GM21390 (cell line): ENCODE results near the gene TLN1.

Experiments
- ATAC-seq: cut with Tn5 transposase; IDR thresholded peaks from one replicate; pipeline ENCODE4 v1.9.1; 2021; ENCODE audit not compliant: unreplicated experiment

The TLN1 gene

DNA sequence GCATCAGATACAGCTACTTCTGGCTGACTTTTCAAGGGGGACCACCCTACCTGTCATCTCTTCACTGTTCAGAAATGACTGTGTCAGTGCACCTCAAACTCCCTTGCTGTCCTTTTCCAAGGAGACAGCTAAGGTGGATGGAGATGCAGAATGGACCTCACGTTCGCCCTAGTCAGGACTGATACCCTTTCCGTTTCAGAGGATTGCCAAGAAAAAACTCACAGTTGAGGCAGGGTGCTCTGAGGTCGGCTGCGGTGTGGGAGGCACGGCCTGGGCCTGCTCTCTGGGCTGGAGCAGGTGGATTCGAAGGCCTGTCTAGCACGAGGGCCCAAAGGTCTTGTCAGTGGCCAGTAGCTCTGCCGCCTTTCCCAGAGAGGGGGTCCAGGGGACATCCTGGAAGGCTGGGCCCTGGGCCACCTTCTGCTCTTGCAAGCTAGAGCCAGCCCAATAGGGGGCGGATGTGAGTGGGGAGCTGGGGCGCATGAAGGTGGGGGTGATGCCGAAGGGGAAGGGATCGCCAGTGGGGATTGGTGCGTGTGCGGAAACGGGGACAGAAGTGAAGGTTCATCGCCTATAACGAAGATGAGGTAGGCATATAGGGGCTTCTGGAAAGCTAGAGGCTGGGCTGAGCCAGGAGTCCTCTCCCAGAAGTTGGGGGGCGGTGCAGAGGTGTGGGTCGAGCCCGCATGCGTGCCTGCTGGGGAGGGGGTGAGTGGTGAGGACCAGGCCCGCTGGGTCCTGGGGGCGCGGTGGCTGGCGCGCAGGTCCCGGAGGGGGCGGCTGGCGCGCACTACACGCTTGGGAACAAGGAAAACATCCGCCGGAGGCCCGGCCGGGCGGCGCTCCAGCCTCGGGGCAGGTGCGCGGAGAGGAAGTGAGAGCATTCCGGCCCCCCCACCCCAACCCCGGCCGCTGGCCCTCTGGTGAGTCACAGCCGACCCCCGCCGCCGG is 24.6 kb upstream of the TLN1 start:
- ATAC-seq = peak; percentile 62

DNA sequence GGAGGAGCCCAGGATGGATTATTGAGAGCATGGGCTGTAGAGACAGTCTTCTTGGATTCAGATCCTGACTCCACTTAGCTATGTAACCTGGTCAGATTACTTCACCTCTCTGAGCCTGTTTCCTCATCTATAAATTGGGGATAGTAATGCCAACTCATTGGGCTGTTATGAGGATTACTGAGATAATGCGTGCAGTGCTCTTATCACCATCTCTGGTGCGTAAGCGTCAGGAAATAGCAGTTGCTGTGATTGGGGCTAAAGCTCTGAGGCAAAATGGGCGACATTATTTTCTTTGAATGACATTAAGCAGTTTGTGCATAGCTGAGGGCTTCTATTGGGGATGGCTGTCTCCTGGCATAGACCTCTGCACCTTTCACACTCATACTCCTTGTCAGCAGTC is 23.1 kb upstream of the TLN1 start:
- ATAC-seq = no peak

DNA sequence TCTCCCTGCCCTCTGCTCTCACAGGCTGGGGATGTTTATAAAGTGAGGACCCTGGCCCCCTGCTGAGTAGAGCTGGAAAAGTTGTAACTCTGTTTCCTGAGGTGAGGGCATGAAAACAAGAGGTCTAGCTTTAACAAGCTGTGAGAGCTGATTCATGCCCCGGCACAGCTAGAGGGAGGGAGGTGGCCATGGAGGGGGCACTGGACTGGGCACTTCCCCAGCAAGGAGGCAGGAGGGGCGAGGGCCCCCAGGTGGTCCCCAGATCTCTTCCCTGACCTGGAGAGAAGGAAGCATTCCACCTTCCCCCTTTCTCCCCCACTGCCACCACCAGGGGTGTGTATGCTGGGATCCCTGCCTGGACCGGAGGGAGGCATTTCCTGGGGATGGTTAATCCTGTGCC is 22.3 kb upstream of the TLN1 start, which contains the start of gene MSMP:
Gene MSMP, minus strand, starts transcription at position 13 of the 400 bp plus-strand sequence. CDS start 147 bp downstream, outside the sequence.
- ATAC-seq = no peak

DNA sequence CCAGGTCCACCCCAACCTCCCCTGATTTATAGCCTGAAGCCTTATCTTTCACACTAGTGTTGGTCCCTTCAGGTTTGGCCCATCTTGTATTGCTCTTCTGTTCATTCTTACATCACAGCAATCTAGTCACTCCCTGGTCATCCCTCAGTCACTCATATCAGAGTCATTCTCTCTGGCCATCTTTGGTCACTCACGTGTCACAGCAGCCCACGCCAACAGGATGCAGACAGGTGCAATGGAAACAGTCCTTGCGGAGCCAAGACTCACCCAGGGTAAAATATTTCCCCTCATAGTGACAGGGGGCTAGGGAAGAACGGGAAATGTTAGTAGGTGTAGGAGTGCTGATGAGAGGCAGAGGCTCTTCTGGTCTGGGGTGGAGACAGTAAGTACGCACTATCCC is 21.5 kb upstream of the TLN1 start:
- ATAC-seq = no peak

DNA sequence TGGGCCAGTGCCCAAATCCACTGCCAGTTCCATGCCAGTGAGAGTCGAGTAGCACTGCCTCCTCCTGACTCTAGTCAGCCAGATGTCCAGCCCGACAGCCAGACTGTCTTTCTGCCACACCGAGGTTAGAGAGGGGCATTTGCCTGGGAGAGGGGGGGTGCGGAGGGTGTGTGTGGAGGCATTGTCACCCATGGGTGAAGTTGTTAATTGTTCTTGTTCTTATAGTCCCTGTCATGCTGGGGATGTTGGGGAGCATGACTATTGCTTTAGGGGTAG is 18.2 kb upstream of the TLN1 start:
- no peak for ATAC-seq

DNA sequence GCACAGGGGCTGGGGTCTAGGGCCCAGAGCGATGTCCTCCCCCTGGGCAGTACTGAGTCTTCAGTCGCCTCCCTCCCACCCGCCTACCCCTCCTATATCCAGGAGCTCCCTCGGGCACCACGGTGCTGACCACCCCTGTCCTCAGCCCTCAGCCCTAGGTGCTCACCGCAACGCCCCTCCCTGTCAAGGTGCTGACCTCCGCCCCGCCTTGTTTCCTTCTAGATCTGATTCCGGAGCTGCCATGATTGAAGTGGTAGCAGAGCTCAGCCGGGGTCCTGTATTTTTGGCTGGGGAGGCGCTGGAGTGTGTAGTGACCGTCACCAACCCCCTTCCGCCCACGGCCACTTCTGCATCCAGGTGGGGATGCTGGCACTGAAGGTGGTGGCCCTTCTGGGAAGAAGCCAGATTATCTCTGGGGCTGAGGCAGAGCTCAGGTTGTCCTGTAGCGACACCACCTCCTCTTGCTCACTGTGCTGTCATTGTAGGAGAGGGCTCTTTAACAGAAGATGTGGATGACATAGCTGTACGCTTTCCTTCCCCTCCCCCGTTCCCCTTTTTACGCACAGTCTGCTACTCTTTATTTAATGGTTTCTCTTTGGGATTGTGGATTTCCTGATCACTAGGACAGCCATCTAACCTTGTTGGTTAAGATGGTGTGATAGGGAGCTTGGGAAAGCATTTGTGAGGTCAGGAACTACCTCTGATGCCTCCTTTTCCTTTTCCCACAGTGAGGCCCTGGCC is 17.7 kb upstream of the TLN1 start:
- ATAC-seq = peak; percentile 33

DNA sequence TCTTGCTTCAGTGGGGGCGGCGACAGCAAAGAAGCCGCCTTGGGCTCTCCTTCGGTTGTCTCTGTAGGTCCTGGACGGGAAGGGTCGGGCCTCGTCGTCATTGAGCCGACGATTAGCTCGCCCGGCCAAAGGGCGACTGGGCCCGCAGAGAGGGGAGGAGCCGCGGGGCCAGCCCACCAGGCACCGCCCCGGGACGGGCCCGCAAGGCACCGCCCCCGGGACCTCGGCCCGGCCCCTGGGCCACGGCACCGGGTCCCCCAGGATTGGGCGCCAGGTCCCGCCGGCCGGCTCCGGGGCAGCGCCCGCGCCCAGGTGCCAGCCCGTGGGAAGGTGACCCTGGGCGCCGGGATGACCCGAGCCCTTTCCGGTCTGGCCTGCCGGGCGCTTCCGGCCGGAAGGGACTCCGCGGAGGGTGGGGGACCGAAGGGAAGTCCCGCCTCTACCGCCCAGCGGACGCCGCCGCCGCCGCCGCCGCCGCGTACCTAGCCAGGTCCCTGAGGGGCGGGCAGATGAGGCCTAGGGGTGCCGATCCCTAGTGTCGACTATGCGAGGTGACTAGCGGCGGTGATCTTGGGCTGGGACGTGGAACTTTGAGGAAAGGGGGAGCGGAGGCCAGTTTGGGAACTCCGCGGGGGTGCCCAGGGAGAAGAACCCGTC is 17.0 kb upstream of the TLN1 start, which contains the start of the genes GBA2 and RGP1:
Gene GBA2, minus strand, starts transcription at position 371 of the 657 bp plus-strand sequence. CDS start 524 bp downstream, outside the sequence.
Gene RGP1, plus strand, starts transcription at position 430 of the 657 bp plus-strand sequence. CDS start 469 bp downstream, outside the sequence.
- ATAC-seq = peak; percentile 80

DNA sequence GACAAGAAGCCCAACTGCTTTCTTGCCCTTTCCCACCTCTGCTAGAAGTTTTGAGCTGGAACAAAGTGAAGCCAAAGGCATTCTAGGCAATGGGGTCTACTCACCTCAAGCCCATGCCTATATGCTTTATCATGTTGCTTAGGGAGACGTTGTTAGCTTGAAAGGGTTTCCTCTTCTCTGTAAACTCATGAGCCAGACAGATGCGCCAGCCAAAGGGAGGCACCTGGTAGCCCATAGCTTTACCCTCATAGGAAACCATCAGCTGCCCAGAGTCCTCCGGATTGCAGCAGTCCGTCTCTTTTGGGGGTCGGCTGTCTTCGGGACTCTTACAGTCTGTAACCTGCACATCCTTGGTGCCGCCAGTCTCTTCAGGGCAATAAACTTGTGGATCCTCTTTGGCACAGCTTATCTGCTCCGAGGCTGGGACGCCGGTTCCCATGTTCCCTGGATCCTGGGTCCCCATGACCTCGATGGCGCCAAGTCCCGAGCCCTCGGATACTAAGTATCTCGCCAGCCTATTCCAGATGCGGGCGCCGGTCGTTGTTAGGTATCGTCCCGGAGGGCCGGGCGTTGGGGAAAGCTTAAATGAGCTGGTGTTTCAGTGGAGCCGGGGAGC is 16.4 kb upstream of the TLN1 start:
- no peak for ATAC-seq

DNA sequence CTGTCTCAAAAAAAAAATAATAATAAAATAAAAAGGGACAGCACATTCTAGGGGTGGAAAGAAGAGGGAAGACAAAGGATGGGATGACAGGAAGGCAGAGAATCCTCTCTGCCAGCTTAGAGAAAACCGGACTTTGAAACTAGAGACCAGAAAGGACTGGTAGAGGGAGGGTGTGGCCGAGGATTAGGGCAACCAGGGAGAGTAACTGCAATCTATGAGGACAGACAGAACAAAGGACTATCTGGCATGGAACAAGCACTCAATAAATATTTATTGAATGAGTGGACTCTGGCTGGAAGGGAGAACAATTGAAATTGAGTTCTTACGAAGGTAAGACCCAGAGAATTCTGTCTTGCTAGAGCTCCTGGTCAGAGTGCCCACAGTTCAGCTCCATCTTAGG is 14.6 kb upstream of the TLN1 start:
- no peak for ATAC-seq

DNA sequence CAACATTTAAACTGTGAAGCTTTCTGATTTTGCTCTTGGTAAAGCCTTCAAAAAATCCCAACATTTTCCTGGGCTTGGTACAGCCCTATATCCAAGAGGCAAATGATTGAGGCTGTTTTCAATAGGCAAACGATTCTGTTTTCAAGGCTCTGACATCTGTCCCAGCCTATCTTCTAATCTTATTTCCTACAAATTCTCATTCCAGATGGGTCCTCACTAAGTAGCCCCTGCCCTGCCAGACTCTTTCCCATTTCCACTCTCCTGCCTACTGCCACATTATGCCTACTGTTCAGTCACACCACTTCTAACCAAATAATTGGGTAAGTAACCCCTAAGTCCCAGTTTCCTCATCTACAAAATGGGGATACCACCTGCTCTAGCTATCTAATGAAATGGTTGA is 13.6 kb upstream of the TLN1 start:
- no peak for ATAC-seq

DNA sequence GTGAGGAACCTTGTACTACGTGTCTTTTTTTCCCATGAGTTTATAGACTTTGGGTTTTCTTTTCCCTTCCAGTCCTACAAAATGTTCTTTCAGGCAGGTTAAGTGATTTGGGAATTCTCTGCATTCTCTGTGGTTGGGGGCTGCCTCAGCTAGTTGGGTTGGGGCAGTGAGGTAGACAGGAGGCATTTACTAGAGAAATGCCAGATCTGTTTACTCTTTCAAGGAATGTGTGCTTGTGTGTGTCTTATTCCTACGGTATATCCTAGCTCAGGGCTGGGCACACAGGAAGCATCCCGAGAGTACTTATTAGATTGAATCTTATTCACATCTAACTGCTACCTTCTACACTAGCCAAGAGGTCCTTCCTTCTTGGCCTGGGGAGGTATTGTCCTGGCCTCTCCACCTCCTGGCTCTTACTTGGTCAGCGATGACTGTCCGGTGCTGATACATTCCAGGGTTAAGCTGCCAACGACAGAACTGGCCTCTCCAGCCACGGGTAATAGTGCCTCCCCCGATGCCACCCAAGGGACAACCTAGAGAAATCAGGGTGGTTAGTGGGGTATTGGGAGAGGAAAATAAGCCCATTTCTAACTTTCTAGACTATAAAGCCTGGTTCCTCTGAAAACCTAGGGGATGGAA is 12.0 kb upstream of the TLN1 start:
- ATAC-seq = no peak

DNA sequence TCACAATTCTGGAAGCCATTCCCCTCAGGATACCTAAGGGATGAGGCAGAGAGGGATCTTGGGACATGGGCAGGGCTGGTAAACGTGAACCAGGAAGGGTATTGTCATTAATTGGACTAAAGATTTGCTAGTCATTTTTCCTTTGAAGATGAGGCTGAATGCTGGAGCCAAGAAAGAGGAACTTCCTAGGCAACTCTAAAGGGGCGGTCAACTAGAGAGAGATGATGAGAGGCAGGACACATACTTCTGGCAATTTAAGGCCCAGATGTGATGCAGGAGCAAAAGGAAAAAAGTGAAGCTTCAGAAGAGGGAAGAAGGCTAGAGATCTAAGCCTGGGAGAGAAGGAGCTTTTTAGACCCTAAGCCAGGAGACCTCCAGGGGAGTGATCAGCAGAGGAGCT is 11.5 kb upstream of the TLN1 start:
- ATAC-seq = no peak

DNA sequence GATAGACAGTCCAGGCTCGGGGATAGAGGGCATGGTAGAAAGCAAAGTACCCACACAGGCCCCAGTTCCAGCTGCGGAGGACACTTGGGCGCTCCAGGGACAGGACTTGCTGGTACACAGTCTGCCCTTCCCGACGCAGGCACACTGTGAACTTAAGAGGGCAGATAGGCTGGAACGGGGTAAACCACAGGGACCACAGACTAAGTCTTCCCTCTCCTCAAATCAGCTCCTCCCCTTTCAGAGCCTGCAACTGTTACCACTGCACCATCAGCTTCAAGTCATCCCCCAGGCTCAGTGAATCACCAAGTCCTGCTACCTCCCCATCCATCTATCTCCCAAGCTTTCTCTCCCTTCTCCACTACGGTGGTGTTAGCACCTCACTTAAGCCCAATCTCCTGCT is 9.7 kb upstream of the TLN1 start:
- no peak for ATAC-seq

DNA sequence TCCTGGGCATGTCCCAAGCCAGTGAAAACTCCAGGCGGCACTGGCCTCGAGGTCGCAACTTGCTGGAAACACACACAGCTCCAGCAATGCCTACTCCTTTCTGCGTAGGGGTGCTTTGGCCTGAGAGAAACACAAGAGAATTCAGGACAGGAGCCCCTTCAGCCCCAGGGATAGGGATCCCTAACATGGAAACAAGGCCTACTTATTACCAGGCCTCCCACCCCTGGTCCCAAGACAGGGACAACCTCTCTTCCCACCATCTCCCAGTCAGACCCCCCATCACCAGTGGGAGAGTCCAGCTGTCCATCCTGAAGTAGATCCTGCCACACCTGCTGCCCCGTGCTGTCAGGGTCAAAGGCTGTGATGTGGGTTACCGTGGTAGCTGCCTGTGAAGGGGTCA is 8.2 kb upstream of the TLN1 start:
- no peak for ATAC-seq

DNA sequence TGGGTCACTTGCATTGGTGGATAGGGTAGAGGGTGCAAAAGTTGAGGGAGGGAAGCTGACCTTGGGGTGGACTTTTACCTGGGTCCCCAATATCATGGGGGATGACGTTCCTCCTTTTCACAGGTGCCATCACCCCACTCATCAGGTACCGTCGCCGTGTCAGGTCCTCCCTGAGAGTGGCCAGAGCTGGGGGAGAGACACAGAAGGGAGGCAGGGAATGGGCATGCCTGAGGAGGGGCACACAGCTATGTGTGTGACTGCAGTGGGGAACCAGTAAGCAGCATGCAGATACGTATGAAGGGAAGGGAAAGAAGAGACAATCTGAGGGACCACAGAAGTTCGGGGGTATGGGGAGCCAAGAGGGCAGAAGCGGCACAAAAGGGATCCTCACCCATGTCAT is 6.9 kb upstream of the TLN1 start:
- ATAC-seq = no peak

DNA sequence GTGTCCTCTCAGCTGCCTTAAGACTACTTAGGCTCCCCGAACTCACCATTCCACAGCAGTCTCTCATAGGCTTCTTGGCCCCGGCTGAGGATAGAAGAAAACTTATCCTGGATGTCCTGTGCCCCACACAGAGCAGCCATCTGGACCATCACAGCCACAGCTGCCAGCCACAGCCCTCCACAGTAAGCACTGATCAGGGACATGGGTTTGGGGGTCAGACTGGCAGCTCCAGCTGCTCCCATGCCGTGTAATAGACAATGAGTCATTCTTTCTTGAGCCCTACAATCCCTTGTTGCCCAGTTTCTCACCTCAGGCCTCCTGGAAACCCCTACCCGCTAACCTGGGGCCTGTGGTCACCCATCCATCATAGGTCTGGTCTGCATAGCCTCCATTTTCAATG is 6.2 kb upstream of the TLN1 start:
- no peak for ATAC-seq

DNA sequence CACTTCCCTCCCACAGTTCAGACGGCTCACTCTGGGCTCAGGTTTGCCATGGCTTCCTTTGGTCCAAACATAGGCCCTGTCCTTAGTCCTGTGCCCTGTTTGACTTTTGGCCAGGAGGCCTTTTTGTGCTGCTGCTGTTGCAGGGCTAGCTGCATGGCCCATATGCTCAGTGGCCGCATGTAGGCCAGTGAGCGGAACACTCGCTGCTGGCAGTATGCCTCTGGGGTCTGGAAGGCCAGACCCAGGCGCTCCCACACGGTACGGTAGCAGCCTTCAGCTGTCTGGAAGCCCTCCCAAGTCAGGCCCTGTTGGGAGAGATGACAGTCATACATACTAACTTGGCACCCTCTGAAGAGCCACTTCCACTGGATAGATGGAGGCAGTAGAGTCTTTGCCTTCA is 5.1 kb upstream of the TLN1 start:
- no peak for ATAC-seq

DNA sequence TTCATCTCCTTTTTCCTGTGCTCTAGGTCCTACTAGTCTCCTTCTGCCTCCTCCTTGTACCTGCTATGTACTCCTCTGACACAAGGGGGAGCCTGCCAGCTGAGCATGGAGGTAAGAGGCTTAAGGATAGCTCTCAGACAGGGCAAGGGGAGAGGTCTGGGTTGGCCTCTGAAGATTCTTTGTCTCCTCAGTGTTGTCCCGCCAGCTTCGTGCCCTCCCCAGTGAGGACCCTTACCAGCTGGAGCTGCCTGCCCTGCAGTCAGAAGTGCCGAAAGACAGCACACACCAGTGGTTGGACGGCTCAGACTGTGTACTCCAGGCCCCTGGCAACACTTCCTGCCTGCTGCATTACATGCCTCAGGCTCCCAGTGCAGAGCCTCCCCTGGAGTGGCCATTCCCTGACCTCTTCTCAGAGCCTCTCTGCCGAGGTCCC is 4.2 kb upstream of the TLN1 start:
- ATAC-seq = no peak

DNA sequence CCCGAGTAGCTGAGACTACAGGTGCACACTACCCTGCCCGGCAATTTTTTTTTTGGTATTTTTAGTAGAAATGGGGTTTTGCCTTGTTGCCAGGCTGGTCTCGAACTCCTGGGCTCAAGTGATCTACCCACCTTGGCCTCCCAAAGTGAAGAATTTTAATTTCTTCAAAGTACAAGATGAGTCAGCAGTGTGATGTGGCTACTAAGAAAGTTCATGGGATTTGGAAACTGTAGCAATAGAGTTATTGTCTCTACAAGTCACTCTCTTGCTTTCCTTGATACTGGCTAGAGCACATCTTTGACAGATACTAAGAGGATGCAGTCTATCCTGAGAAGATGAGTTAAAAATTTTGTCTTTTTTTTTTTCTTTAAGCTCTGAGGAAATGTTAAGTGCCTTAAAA is 2.1 kb upstream of the TLN1 start:
- no peak for ATAC-seq

DNA sequence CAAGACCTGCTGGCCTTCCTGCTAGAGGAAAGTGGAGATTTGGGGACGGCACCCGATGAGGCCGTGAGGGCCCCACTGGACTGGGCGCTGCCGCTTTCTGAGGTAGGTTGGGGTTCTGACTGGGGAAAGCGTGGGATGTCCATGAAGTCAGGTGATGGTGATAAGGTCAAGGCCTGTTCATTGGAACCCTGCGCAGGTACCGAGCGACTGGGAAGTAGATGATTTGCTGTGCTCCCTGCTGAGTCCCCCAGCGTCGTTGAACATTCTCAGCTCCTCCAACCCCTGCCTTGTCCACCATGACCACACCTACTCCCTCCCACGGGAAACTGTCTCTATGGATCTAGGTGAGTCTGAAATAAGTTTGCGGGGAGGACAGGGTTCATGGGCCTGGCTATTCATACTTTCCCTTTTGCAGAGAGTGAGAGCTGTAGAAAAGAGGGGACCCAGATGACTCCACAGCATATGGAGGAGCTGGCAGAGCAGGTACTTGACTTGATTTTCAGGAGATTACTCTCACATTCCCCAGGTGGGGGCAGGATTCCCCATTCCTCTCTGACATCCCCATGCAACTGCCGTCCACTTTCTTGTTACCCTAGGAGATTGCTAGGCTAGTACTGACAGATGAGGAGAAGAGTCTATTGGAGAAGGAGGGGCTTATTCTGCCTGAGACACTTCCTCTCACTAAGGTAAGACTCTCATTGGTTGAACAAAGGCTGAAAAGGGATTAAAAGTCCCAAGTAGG is 976 bp upstream of the TLN1 start:
- ATAC-seq = no peak
